GM19452 (cell line): ENCODE data around the gene ADAT1.

ENCODE experiments used
- ATAC-seq: cut with Tn5 transposase; IDR thresholded peaks from one replicate; pipeline ENCODE4 v1.9.1; 2021; ENCODE audit not compliant: unreplicated experiment

ADAT1 gene

DNA sequence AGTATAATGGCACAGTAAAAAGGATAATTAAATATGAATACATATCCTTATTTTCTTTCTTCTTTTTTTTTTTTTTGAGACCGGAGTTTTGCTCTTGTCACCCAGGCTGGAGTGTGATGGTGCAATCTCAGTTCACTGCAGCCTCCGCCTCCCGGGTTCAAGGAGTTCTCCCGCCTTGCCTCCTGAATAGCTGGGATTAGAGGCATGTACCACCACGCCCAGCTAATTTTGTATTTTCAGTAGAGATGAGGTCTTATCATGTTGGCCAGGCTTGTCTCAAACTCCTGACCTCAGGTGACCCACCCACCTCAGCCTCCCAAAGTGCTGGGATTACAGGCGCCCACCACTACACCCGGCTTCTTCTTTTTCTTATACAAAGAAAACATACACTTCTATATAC lies 44.9 kb downstream of the ADAT1 start:
- no peak for ATAC-seq

GRCh38 chr16:75576384-75576811 lies 46.7 kb downstream of the ADAT1 start:
- no peak for ATAC-seq

DNA sequence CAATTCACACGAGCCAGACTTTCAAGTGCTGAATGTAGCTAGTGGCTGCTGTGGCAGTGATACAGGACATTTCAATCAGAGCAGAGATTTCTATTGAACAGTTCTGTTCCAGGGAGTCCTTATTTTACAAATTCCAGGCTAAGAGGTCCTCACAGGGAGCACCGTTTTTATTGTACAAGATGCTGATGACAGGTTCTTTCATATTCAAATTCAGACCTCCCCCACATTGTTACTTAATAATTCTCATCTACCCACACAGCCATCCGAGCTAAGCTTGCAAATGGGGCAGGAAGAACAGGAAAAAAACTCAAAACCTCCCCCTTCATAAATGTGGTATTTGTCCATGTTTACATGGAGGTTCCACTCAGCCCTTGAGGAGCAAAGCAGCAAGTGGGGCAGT lies 47.1 kb downstream of the ADAT1 start:
- ATAC-seq, result no peak

GRCh38 chr16:75573955-75574354 lies 49.1 kb downstream of the ADAT1 start:
- no peak for ATAC-seq

DNA sequence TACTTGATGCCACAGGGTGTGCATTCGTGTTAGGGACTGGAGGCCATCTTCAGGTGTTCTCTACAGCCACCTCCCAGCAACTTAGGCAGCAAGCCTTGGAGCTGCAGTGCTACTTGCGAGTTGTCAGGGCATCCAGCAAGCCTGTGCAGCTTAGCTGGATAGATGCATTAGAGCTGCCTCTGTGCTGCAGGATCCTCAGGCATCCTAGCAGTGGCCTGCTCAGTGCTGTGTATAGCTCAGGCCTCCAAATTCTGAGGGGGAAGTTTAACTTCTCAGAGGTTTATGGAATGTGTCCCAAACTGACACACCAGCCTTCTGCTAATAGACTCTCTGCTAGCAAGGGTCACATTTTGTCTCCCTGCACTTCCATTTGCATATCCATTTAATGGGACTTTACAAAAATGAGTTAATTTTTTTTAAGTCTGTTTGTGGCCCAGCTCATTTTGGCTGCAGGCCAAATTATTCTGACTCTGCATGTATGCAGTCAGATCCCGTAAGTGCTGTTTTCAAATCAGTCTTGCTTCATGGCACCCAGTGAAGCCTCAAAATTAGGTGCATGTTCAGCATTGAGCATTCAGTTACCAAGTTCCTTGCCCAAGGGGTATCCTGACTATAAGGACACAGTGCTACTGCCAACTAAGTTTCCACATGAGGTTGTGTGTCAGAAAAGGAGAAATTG lies 50.1 kb downstream of the ADAT1 start:
- no peak for ATAC-seq

GRCh38 chr16:75570396-75571065 lies 52.5 kb downstream of the ADAT1 start:
- no peak for ATAC-seq

DNA sequence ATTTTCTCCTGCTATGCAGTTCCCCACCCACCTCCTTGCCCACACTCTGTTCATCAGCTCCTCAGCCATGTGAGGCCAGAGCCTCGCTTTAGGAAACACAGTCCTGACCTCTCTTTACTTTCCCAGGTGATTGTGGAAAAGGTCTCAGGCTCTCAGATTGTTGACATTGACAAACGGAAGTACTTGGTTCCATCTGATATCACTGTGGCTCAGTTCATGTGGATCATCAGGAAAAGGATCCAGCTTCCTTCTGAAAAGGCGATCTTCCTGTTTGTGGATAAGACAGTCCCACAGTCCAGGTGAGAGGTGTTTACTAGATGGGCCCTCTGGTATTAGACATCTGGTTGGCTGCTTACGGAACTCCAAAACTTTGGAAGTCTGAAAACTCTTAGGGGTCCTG lies 55.2 kb downstream of the ADAT1 start:
- ATAC-seq, result no peak

DNA sequence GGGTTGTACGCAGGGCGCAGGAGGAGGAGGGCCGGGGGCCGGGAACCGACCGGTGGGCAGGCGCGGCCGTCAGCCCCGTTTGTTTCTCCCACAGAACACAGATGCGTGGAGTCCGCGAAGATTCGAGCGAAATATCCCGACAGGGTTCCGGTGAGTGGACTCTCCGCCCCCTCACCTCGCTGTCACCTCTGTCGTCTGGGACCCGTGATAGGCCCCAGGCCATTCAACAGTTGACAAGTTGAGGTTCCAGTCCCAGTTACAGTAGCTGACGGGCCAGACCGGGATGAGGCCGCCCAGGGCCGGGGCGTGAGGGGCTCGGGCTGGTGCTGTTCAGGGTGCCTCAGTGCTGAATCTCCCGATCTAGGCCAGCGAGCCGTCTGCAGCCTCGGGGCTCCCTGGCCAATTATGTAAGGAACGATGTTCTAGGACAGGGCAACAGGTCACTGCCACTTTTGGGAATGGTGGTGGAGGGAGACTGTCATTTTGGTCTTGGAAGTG lies 56.3 kb downstream of the ADAT1 start:
- peak; percentile 1 for ATAC-seq

- peak; percentile 76 for ATAC-seq
These were observed 56.9 kb downstream of the ADAT1 start, which contains the start of gene GABARAPL2 for GRCh38 chr16:75566040-75566757. GABARAPL2 (plus strand) TSS chr16:75566379; CDS start chr16:75566487, 108 bp downstream.

GRCh38 chr16:75565640-75566039 lies 57.4 kb downstream of the ADAT1 start:
- ATAC-seq, result peak; percentile 7

DNA sequence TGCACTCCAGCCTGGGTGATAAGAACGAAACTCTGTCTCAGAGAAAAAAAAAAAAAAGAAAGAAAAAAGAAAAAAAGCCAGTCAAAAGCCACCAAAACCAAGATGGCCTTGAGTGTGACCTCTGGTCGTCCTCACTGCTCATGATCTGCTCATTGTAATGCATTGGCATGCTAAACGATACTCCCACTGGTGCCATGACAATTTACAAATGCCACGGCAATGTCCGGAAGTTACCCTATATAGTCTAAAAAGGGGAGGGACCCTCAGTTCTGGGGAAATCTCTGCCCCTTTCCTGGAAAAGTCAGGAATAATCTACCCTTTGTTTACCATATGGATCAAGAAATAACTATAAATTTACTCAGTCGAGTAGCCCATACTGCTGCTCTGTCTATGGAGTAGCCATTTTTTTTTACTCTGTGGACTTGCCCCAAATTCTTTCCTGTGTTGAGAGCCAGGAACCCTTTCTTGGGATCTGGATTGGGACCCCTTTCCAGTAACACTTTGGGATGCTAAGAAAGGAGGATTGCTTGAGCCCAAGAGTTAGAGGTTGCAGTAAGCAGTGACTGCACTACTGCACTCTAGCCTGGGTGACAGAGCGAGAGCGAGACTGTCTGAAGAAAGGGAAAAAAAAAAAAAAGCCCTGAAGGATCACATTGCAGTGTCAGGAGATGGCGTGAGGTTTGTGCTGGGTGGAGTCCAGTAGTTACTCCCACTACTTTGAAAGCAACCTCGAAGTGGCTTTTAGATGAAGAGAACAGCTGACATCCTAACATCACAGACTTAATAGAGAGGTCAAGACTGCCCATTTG lies 63.3 kb downstream of the ADAT1 start:
- no peak for ATAC-seq

- ATAC-seq, result no peak
These were observed 64.2 kb downstream of the ADAT1 start for GRCh38 chr16:75558846-75559401.

DNA sequence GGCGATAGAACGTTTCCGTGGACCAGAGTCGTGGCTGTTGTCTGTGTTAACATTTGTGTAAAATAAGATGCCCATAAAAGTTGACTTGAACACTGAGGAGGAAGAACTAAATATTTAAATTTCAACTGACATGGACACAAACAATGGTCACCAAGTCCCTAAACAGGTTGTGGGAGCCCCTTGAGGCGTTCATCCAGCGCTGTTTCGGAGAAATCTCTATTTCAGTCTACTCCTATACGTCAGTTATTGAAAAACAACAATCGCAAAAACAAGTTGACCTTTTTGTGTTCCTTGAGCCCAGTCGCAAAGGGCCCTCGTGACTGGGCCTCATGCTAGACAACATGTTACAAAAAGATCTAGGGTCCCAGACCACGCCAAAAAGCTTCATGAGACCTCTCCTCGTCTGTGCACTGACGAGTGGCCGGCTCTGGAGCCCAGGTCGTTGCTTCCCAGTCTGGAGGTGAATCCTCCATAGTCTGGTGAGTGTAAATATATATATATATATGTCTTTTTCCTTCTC lies 66.6 kb downstream of the ADAT1 start:
- no peak for ATAC-seq

- ATAC-seq, result peak; percentile 98
These were observed 67.2 kb downstream of the ADAT1 start, which contains the start of gene TMEM231 for GRCh38 chr16:75555707-75556430. TMEM231 (minus strand) TSS chr16:75556252; CDS start chr16:75556209, 43 bp downstream.

- peak; percentile 18 for ATAC-seq
These were observed 67.8 kb downstream of the ADAT1 start for GRCh38 chr16:75555213-75555706.

DNA sequence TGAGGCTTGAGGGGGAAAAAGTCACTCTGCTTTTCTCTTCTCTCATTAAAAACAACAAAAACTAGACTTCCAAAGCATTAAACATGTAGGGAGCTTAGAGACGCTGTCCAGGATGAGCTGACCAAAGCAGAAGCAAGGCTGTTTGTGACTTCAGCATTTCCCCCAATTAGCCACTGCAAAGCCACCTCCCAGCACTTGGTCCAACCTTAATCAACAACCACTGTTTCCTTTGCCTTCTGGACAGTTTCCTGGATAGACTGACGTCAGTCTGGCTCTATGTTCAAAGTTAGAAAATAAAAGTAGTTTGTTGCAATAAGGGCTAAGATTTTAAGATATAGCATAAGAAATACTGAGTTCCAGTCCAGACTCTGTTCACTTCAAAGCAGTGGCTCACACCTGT lies 70.1 kb downstream of the ADAT1 start:
- ATAC-seq, result no peak

- ATAC-seq, result peak; percentile 79
These were observed 72.8 kb downstream of the ADAT1 start for GRCh38 chr16:75550211-75550662.
